ENCODE results near the gene UNK.
"Not testable (repeated sequence)": the region's sequence is repeated elsewhere in the genome, so short reads cannot be mapped to it uniquely, and the experiment has no call there.

The UNK gene

DNA sequence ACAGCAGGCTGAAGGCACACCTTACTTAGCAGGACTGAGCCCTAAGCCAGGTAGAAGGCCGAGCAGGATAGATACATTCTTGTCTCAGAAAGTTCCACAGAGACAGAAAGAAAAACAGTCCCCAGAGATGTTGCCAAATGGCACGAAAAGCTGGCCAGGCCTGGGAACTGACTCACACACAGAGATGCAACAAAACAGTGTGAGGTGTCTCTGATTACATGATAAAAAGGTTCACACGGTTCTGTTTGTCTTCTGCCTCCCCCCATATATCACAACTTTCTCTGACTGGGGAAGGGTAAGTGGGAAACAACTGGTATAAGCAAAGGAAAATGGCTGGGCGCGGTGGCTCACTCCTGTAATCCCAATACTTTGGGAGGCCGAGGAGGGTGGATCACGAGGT is 68.8 kb downstream of the UNK start:
- no peak for DNase-seq

DNA sequence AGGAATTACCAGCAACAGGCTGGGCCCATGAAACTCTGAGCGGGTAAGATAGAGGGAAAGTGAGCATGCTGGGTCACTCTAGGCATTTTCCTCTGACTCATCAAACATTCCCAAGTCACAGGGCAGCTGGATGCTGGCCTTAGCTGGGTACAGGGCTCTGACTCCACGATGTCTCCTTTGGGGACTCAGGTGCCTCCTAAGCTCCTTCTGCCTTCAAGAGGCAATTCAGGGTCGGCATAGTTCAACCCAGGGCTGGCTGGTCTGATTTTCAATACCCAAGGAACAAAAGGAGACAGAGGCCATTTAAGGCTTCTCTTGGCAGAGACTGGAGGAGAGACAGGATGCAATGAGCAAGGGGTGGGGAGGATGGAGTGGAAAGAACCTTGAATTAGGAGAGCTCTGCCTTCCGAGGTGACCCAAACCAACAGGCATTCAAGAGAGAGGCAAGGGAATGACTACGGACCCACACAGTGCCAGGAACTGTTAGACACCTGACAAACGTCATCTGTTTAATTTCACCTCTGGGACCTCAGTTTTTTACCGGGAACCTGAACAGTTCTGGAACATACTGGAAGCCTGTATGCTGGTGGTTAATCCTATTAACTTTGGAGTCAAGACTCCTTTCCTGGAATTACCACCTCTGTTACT is 69.6 kb downstream of the UNK start:
- DNase-seq = no peak

DNA sequence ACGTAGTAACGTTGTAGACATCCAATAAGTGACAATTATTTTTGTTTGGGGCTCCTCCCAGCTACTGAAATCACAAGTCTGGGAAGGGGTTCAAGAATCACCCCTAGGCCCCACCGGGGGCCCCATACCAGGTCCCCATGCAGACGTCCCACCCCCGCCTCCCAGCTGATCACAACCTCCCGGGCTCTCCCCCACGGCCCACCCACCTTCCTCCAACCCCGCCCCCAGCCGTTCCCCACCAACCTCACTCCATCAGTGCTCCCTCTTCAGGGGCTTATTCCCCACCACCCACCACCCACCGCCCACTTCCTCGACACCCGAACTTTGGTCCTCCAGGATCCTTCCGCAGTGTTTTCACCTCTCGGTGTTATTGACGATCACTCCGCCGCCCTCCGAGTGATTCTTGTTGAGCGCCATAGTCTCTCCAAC is 70.3 kb downstream of the UNK start:
- no peak for DNase-seq

DNA sequence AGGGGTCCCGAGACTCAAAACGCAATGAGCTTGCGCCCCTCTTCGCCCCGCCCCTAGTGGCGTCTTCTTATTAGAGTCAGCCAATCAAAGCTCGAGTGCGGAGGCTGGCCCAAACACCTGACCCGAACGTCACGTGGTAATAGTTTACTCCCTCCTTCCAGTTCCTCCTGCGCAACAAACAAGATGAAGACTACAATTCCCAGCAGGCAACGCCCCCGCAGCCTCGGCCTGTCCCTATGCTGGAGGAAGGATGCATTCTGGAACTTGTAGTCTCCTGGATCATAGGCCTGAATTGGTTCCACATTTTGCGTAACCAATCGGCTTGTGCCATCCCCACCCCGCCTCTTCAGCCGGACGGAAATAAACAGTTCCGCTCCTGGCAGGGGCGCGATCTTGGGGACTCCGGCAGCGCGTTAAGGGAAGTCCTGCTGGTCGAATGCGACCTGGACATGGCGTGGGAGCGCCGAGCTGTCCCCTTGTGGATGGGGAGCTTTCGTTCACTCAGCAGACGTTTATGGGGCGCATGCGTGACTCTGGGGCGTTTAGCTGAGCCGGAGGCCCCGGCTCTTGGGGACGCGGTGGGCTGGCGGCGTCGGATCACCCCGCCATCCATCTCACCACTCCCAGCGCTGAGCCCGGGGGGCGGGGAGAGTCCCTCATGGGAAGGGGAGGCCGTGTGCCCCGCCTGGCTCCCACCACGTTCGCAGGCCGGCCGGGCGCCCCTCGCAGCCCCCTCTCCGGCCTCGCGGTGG is 70.9 kb downstream of the UNK start, which contains the start of gene WBP2:
TSS of gene WBP2 (minus strand) at position 26 of the 752 bp plus-strand sequence. CDS start 38 bp downstream, outside the sequence.
- DNase-seq = peak; percentile 99

DNA sequence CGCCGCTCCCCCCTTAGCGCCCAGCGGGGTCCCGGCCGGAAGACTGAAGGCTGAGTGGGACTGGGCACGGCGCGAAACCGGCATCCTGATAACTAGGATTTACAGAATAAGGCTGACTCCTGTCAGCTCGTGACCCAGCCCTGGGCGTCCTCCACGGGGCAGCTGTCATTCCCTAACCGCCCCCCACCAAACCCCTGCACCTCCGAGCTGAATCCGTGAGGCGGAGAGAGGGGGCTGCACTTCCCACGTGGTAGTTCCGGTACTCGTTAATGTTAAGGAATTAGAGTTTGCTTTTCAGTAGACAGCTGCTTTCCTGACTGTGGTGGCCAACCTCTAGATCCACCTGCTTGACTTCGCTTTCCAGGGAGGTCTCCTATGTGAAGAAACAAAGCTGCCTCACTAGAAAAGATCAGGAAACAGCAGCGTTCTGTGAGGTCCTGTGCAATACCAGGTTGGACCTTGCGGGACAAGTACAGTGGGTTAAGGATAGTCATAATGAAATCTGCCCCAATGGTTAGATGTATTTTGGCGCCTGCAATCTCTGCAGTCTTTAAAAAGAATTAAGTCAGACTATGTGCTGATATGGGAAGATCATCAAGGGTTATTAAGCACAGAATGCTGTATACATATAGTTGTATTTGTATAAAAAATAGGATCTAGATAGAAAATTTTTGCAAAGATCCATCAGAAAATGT is 71.6 kb downstream of the UNK start:
- DNase-seq = no peak

DNA sequence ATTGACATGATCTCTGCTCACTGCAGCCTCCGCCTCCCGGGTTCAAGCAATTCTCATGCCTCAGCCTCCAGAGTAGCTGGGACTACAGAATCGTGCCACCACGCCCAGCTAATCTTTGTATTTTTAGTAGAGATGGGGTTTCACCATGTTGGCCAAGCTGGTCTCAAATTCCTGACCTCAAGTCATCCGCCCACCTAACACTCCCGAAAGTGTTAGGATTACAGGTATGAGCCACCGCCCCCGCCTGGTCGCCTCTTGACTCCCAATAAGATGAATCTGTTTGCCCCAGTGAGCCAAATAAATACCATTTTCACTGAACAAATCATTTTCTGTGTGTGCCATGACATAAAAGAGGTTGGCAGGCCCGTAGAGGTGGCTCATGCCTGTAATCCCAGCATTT is 74.8 kb downstream of the UNK start:
- DNase-seq = not testable (repeated sequence)

DNA sequence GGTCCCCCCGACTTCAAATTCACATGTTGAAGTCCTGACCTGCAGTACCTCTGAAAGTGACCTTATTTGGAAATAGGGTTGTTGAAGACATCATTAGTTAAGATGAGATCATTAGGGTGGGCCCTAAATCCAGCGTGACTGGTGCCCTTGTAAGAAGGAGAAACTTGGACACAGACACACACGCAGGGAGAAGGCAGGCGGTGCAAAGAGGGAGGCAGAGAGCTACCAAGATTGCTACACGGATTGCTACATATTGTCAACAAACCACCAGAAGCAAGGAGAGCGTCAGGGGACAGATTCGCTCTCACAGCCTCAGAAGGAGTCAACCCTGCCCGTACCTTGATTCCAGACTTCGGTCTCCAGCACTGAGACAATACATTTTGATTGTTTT is 77.3 kb downstream of the UNK start:
- no peak for DNase-seq

DNA sequence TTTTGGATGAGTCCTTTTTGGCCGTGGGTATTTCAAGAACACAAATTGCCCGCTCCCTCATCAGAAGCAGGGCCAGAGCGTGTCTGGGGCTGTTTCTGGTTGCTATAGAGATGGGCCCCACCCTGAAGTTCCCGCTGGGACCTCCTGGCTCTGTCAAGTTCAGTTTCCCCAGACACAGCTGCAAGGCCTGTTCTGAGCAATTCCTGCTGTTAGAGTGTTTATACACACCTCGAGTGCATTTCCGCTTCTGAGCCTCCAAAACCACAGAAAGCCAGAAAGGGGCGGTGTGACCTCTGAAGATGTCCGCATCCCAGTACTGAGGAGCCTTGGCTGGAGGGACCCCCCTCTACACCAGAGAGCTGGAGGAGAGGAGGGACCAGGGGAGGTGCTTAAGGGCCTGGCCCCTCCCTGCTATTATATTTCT is 79.9 kb downstream of the UNK start:
- peak; percentile 89 for DNase-seq

DNA sequence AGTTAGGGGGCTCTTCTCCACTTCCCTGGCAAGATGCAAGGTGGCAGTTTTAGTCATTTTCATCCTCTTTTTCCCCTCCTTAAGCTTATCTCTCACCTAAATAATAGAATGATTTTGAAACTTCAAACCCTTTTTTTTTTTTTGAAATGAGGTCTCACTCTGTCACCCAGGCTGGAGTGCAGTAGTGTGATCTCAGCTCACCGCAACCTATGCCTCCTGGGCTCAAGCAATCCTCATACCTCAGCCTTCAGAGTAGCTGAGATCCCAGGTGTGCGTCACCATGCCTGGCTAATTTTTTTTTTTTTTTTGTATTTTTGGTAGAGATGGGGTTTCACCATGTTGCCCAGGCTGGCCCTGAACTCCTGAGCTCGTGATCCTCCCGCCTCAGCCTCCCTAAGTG is 80.3 kb downstream of the UNK start:
- not testable (repeated sequence) for DNase-seq

DNA sequence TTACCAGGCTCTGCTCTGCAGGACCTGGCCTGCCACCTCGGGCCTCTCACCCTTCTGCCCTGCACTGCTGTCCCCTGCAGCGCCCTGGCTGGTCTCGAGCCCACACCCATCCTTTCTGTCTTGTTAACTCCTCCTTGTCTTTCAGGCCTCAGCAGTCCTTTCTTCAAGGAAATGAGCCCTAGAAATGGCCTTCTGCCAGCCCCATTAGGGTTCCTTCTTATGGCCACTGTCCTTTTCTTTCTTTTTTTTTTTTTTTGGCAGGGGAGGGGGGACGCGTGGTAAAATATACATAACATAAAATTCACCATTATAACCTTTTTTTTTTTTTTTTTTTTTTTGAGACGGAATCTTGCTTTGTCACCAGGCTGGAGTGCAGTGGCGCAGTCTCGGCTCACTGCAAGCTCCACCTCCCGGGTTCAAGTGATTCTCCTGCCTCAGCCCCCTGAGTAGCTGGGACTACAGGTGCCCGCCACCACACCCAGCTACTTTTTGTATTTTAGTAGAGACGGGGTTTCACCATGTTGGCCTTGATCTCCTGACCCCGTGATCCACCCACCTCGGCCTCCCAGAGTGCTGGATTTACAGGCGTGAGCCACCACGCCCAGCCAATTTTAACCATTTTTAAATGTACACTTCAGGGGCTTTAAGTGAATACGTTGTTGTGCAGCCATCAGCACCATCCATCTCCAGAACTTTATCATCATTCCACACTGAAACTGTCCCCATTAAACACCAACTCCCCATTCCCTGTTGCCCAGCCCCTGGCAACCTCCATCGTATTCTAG is 81.0 kb downstream of the UNK start:
- not testable (repeated sequence) for DNase-seq

DNA sequence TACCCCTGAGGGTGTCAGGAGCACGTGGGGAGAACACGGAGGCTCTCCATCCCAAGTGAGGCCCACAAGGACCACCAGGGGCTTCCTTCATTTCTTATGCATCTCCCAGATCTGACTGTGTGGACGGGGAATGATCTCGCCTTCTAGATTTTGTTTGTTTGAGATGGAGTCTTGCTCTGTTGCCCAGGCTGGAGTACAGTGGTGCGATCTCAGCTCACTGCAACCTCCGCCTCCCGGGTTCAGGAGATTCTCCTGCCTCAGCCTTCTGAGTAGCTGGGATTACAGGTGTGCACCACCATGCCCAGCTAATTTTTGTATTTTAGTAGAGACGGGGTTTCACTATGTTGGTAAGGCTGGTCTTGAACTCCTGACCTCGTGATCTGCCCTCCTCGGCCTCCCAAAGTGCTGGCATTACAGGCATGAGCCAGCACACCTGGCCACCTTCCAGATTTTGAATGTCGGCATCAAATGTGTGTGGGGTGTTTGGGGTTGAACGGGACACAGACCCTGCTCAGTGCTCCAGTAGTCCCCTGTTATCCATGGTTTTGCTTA is 84.2 kb downstream of the UNK start:
- not testable (repeated sequence) for DNase-seq

DNA sequence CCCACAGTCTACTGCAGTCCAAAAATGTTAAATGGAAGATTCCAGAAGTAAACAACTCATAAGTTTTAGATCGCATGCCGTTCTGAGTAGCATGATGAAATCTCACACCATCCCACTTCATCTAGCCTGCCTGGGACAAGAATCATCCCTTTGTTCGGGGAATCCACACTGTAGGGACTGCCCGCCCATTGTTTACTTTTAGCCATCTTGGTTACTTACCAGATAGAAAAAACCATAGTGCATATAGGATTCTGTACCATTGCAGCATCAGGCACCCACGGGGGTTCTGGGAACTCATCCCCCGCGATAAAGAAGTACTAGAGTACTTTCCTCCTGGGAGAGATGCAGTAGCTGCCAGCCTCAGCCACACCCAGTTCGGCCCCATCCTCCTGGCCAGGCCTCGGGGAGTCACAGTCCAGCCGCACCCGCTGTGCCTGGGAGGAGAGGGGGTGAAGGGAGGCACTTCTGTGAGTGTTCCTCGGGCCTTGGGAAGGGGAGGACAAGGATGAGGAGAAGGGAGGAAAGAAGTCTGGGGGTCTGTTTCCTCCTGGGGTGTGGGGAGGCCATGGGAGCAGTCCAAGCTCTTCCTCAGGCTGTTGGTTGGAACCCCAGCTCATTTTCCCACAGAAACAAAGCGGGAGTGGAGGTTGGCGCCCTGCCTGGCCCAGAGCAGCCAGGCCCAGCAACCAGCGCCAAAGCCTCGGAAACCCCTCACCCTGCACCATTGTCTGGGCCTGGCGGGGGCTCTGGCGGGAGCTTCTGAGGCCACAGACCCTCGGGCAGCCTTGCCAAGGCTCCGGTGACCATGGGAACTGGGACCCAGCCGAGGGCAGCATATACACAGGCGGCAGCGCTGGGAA is 84.9 kb downstream of the UNK start:
- peak; percentile 69 for DNase-seq

DNA sequence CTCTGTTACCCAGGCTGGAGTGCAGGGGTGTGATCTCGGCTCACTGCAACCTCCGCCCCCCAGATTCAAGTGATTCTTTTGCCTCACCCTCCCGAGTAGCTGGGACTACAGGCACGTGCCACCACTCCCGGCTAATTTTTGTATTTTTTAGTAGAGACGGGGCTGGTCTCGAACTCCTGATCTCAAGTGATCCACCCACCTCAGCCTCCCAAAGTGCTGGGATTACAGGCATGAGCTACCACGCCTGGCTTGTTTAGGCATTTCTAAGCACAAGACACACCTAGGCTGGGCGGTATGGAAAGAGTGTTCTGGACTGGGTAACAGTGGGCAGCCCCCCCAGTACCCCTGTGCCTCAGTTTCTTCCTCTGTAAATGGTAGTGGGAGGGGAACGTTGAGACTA is 85.6 kb downstream of the UNK start:
- DNase-seq = not testable (repeated sequence)

DNA sequence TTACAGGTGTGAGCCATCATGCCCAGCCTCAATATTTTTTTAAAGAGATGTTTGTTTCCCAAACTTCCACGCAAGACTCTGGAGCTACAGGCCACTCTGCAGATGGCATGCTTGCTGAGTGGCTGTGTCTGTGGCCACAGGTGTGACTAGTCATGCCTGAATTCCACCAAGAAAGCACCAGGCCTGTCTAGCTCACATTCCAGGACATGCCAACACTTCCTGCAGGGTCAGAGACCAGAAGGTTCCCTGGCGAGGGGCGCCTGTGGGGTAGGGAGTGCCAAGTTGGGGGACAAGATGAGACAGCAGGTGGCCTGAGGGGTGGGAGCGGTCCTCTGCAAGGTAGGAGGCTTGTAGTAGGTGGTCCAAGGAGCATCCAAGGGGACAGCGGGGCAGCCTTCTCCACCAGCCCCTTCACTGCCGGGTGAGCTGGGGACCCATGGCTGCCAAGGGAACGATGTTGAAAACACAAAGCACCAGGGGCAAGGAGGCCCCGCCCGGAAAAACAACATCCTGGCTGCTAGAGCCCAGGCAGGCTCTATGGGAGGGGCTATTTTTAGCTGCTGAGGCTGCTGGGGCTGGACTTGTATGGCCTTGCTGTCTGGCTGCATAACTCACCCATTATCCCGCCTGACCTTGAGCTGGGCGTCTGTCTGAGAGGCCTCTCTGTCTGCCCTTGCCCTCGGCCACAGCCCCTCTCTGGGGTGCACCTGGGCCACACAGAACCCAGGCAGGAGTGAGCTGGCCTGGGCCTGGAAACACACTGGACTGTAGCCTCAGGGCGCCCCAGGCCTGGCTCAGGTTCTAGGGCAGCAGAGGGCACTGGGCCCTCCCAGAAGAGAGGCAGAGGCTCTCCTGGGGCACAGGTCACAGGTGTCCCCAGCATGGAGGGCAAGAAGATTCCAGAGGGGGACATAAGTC is 88.1 kb downstream of the UNK start:
- peak; percentile 83 for DNase-seq

DNA sequence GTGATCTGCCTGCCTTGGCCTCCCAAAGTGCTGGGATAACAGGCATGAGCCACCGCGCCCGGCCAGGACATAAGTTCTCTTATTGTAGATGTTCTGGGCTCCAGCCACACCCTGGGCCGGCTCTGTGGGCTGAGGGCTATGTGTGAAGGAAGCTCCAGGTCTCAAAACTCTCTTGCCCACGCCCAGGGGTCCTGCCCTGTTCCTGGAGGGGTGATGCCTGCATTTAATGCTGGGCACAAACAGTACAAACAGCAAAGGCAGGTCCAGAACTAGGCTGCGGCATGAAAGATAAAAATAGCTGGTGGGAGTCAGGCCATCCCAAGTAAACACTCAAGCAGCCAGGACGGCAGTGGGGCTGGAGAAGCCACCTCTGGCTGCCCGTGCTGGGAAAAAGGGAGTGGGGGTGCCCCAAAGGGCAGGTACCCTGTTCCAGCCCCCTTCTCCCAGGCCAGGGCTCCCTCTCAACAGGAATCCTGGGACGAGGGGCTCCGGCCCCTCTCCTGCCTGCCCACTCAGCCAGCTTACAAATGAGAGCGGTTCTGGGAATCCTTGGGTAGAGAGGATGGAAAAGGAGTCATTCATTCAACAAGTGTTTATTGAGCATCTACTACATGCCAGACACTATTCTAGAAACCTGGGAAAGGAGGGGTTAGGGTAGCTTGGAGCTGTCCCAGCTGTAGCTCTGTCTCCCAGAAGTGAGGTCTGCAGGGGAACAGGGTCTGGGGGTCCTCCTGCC is 89.1 kb downstream of the UNK start:
- DNase-seq = no peak

DNA sequence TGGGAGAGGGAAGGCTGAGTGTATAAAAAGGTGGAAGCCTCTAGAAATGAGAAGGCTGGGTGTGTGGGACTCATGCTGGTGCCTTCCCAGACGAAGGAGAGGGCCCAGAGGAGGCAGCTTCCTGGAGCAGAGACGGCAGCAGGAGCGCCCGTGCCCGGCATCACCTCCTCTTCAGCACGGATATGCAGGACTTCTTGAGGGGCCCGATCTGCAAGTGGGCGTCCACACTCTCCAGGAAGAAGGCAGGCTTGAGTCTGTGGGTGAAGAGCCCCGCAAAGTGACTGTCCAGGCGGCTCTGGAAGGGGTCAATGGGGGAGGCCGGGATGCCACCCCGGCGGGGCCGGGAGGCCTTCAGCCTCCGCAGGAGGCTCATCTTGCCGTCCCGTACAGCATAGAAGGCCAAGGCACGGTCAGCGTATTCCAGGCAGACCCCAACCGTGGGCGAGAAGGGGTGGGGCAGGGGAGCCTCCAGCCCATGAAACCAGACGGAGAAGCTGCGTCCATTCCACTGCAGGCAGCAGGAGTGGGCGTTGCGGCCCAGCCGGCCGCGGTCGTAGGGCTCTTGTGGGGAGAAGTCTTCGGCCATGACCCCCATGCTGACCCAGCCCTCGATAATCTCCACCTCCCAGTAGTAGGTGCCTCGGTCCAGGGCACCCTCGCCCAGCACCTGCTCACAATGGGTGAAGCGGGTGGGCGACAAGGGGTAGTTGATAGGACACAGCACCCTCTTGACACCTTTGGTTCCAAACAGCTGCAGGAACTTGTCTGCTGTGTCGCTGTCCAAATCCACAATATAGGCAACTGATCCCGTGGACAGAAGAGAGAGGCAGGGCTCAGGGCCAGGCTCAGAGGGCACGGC is 89.9 kb downstream of the UNK start:
- DNase-seq = no peak

Data from right hindlimb (tissue), 1 donor.